ENCODE results near the gene ATP1B4.

GRCh38 chrX:120406638-120407037, 44.7 kb downstream of the ATP1B4 start:
- TF ChIP-seq CTCF (conservative IDR thresholded peaks at IDR 0.05 in 1 of 2, IDR thresholded peaks at IDR 0.05 in 1 of 2; ENCODE audit: low read depth in 1 of 2, low read length in 2 of 2) (no peak), EZH2 (IDR thresholded peaks at IDR 0.05; ENCODE audit: low read length, missing control alignments) (no peak)
